CD4-positive, CD25-positive, alpha-beta regulatory T cell (primary cell): ENCODE data around the gene MBNL3. TPM values are rescaled to one million over a fixed set of nuclear protein-coding genes. Genes with fewer than 3 reads are reported as not detected.

Experiments
- ATAC-seq, 2 donors: fragments of 150-1000 bp; cut with Tn5 transposase; one replicate each; pipeline ENCODE4 v1.10.0; 2021; ENCODE audit warnings: low read depth in 2 of 2, moderate number of reproducible peaks in 2 of 2, moderate library complexity in 1 of 2
- DNase-seq, 3 donors: peaks; one replicate each; pipeline versions ENCODE4 v3.0.0 to v3.0.0-alpha.2; 2012 to 2022; ENCODE audit warnings: mixed read lengths in 1 of 3
- H3K27ac ChIP-seq: one replicate; pipeline ENCODE4 v1.7.0; 2013; ENCODE audit warnings: mild to moderate bottlenecking, low read length; ENCODE audit not compliant: insufficient read depth, poor library complexity, severe bottlenecking
- H3K27me3 ChIP-seq: one replicate; pipeline ENCODE4 v1.7.0; 2013; ENCODE audit warnings: low read length; ENCODE audit not compliant: control insufficient read depth, insufficient read depth
- H3K36me3 ChIP-seq: one replicate; pipeline ENCODE4 v1.7.0; 2013; ENCODE audit warnings: mild to moderate bottlenecking, low read length, moderate library complexity; ENCODE audit not compliant: control insufficient read depth, insufficient read depth
- H3K4me1 ChIP-seq: 2 replicates; pipeline ENCODE4 v1.7.0; 2013; ENCODE audit warnings: mild to moderate bottlenecking, low read length; ENCODE audit not compliant: insufficient read depth, control insufficient read depth, poor library complexity, severe bottlenecking
- H3K4me3 ChIP-seq: one replicate; pipeline ENCODE4 v1.7.0; 2013; ENCODE audit warnings: low read depth, mild to moderate bottlenecking, low read length, moderate library complexity
- H3K9me3 ChIP-seq, 2 experiments: 1 replicate in 1 of 2; 2 replicates in 1 of 2; pipeline ENCODE4 v1.7.0; 2013; ENCODE audit warnings: low read length in 2 of 2, mild to moderate bottlenecking in 1 of 2, moderate library complexity in 1 of 2; ENCODE audit not compliant: control insufficient read depth in 2 of 2
- H3K27ac Mint-ChIP-seq, 3 donors: one replicate each; pipeline ENCODE4 v1.8.0; 2020 to 2022; ENCODE audit warnings: mild to moderate bottlenecking in 3 of 3, mixed read lengths in 3 of 3, moderate library complexity in 2 of 3
- H3K27me3 Mint-ChIP-seq: one replicate; pipeline ENCODE4 v1.8.0; 2022; ENCODE audit warnings: mild to moderate bottlenecking, mixed read lengths
- H3K36me3 Mint-ChIP-seq: one replicate; pipeline ENCODE4 v1.8.0; 2020; ENCODE audit warnings: mixed read lengths
- H3K4me1 Mint-ChIP-seq, 4 donors: one replicate each; pipeline ENCODE4 v1.8.0; 2020 to 2022; ENCODE audit warnings: mixed read lengths in 4 of 4, mild to moderate bottlenecking in 1 of 4
- H3K4me3 Mint-ChIP-seq, 4 donors: one replicate each; pipeline ENCODE4 v1.8.0; 2020 to 2022; ENCODE audit warnings: mild to moderate bottlenecking in 4 of 4, mixed read lengths in 4 of 4, moderate library complexity in 3 of 4
- H3K9me3 Mint-ChIP-seq, 7 donors: one replicate each; pipeline ENCODE4 v1.8.0; 2020 to 2022; ENCODE audit warnings: mixed read lengths in 7 of 7, mild to moderate bottlenecking in 3 of 7, moderate library complexity in 2 of 7
- polyA plus RNA-seq, 4 donors: library from polyadenylated mRNA; unstranded; fragments of 300-500 nt; fragmentation: Illumina TruSeq; gene quantifications; one replicate each; pipeline ENCODE4 v1.2.3, GENCODE V29; 2021
- total RNA-seq: library from RNA; stranded (reverse); gene quantifications from one replicate; pipeline ENCODE4 v1.2.3, GENCODE V29; 2022

Gene MBNL3, protein sequence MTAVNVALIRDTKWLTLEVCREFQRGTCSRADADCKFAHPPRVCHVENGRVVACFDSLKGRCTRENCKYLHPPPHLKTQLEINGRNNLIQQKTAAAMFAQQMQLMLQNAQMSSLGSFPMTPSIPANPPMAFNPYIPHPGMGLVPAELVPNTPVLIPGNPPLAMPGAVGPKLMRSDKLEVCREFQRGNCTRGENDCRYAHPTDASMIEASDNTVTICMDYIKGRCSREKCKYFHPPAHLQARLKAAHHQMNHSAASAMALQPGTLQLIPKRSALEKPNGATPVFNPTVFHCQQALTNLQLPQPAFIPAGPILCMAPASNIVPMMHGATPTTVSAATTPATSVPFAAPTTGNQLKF
- 14.0 TPM for total RNA-seq
- polyA plus RNA-seq = 10 to 100 TPM; 11.8 to 18.5 (median 16.3) TPM

DNA sequence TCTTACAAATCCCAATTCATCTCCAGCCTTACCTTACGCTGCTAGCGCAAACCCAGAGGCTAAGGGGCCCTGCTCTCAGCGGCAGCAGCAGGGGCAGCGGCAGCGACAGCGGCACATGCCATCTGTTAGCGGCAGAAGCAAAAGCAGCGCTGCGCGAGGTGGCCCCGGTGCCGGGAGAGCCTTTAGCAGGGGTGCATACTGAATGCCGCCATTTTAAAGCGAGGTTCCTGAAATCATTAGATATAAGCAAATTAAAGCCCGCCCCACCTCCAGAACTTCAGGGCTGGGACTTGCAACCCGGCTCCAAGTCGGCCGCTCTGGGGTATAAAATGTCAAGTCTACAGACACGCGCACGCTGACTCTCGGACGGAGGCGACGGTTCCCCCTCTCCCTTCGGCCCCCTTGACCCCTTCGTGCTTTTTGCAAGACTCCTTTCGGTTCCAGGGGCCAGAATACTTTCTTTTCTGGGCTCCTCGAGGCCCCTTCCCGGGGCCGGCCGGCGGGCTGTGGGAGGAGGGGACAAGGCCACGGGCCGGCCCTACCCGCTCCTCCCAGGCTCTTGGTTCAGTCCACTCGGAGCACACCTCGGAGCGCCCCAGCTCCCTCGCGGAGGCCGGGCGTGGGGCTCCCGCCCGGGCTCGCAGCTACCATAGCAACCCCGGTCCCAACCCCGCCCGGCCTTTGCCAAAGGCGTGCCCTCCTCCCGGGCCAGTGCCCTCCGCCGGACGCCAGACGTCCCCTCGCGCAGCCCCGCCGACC, at the start of gene MBNL3:
TSS of gene MBNL3 (minus strand) at position 220 of the 759 bp plus-strand sequence. CDS start 49,427 bp downstream, outside the sequence.
- H3K4me1 Mint-ChIP-seq = peaks cover 0 to 44% (median 18%) of the 10 kb centered on the region in 4 donors
- no peaks in the 10 kb centered on the region for H3K9me3 ChIP-seq
- H3K27ac Mint-ChIP-seq = peak within 1 kb of the TSS; percentile 33 to 98 (median 92)
- no peaks in the 10 kb centered on the region for H3K9me3 Mint-ChIP-seq
- no peaks in the 10 kb centered on the region for H3K36me3 ChIP-seq
- H3K27me3 ChIP-seq = peaks cover 2% of the 10 kb centered on the region
- H3K4me1 ChIP-seq = peaks cover 22% of the 10 kb centered on the region
- ATAC-seq (peak; percentile 74 to 75), DNase-seq (peak; percentile 36 to 76 (median 65))
- H3K4me3 ChIP-seq = peak within 1 kb of the TSS; percentile 85
- peak within 1 kb of the TSS; percentile 92 to 98 (median 95) for H3K4me3 Mint-ChIP-seq
- peaks cover 13% of the 10 kb centered on the region for H3K27me3 Mint-ChIP-seq
- H3K27ac ChIP-seq = peak within 1 kb of the TSS; percentile 71
- H3K36me3 Mint-ChIP-seq = no peaks in the 10 kb centered on the region

DNA sequence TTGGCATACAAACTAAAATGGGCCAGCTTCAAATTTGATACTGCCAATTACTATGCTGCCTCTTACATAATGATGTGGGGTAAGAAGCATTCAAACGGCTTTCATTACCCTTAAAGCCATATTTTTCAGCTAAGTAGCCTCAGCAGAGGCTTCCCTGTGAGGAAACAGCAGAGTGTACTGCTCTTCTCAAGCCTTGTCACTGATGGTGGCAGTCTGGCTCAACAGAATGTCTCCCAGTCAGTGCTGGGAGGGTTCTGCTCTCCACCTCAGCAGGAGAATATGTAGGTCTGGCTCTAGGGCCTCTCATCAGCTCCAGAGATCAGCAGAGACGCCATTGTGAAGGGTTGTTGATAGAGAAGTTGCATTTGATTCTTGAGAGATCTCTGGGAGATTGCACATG, 44.6 kb upstream of the MBNL3 start:
- H3K4me1 Mint-ChIP-seq = no peaks in the 10 kb centered on the region
- Histone ChIP-seq H3K36me3 (no peaks in the 10 kb centered on the region), H3K9me3 (no peaks in the 10 kb centered on the region), H3K4me1 (no peaks in the 10 kb centered on the region), H3K4me3 (no peak overlapping the region), H3K27ac (no peak overlapping the region), H3K27me3 (no peaks in the 10 kb centered on the region)
- H3K36me3 Mint-ChIP-seq = no peaks in the 10 kb centered on the region
- H3K4me3 Mint-ChIP-seq = no peak overlapping the region
- H3K27ac Mint-ChIP-seq = no peak overlapping the region
- no peak for ATAC-seq
- peaks cover 5% of the 10 kb centered on the region for H3K27me3 Mint-ChIP-seq
- H3K9me3 Mint-ChIP-seq = no peaks in the 10 kb centered on the region
- no peak for DNase-seq

DNA sequence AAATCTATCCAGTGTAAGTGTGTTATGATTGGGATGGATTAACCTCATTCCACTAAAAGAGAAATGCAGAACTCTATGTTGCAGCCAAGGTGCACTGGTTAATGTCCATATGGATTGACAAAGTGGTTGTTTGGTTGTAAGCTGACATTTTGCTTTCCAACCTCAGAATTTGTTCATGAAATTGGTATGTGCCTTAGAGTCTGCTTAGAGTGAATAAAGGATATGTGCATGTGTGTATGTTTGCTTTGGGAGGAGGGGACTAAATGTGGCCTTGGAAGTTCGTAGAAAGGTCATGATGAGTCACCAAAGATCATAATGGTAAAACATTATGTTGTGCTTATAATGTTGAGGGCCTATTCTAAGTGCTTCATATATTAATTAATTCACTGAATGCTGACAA, 44.1 kb upstream of the MBNL3 start:
- Mint-ChIP-seq H3K36me3 (no peaks in the 10 kb centered on the region), H3K27me3 (peaks cover 5% of the 10 kb centered on the region)
- no peaks in the 10 kb centered on the region for H3K4me1 ChIP-seq

DNA sequence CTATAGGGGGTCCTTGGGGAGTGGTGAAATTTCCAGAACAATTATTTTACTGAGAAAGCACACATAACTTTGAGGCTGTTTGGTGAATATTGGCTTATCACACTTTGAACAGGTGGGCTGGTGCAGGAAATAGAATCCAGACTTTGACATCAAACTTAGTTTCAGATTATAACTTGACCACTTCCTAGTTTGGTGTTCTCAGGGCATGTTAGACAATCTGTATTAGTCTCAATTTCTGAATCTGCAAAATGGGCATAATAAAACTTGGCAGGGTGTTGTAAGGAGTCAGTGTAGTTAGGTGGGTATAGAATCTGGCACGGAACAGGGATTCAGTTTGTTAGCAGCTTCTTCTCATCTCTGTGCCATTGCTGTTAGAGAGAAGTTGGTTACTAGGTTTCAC, 43.3 kb upstream of the MBNL3 start:
- no peak for ATAC-seq
- peaks cover 5% of the 10 kb centered on the region for H3K27me3 Mint-ChIP-seq
- H3K4me1 ChIP-seq = no peaks in the 10 kb centered on the region

More for the DNA sequence above, 44.1 kb upstream of the MBNL3 start:
- ATAC-seq (no peak), DNase-seq (no peak)
- Histone ChIP-seq H3K4me3 (no peak overlapping the region), H3K27ac (no peak overlapping the region), H3K27me3 (no peaks in the 10 kb centered on the region), H3K36me3 (no peaks in the 10 kb centered on the region), H3K9me3 (no peaks in the 10 kb centered on the region)
- H3K9me3 Mint-ChIP-seq = no peaks in the 10 kb centered on the region
- no peak overlapping the region for H3K4me3 Mint-ChIP-seq
- no peaks in the 10 kb centered on the region for H3K4me1 Mint-ChIP-seq
- no peak overlapping the region for H3K27ac Mint-ChIP-seq

DNA sequence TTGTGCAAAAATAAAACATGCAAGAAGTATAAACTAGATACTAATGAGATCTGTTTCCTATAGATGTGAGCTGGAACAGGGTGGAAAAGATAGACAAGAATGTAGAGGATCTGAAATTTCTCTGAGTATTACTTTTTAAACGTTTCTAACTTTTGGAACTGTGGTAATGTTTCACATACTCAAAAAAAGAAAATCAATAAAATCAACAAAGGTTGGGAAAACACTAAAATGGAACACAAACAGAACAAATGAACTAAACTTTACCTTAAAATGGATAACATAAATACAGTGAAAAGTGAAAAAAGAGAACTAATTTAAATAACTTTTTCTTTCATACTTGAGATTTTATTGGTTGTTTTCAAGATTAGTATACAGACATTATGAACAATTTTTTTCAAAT, 32.0 kb upstream of the MBNL3 start:
- Histone ChIP-seq H3K4me3 (no peak overlapping the region), H3K36me3 (no peaks in the 10 kb centered on the region), H3K9me3 (no peaks in the 10 kb centered on the region), H3K4me1 (no peaks in the 10 kb centered on the region), H3K27ac (no peak overlapping the region), H3K27me3 (no peaks in the 10 kb centered on the region)
- H3K27ac Mint-ChIP-seq = no peak overlapping the region
- no peaks in the 10 kb centered on the region for H3K36me3 Mint-ChIP-seq
- no peaks in the 10 kb centered on the region for H3K27me3 Mint-ChIP-seq
- no peak for ATAC-seq
- DNase-seq = no peak
- H3K4me1 Mint-ChIP-seq = peaks cover 0 to 2% (median 0%) of the 10 kb centered on the region in 4 donors
- peaks cover 0 to 2% (median 0%) of the 10 kb centered on the region in 7 donors for H3K9me3 Mint-ChIP-seq
- no peak overlapping the region for H3K4me3 Mint-ChIP-seq

More for the DNA sequence above, 43.3 kb upstream of the MBNL3 start:
- H3K9me3 ChIP-seq = no peaks in the 10 kb centered on the region
- H3K27ac ChIP-seq = no peak overlapping the region
- Mint-ChIP-seq H3K4me1 (no peaks in the 10 kb centered on the region), H3K4me3 (no peak overlapping the region), H3K27ac (no peak overlapping the region), H3K9me3 (peaks cover 0 to 1% (median 0%) of the 10 kb centered on the region in 7 donors), H3K36me3 (no peaks in the 10 kb centered on the region)
- no peak for DNase-seq
- no peak overlapping the region for H3K4me3 ChIP-seq
- no peaks in the 10 kb centered on the region for H3K36me3 ChIP-seq
- no peaks in the 10 kb centered on the region for H3K27me3 ChIP-seq

DNA sequence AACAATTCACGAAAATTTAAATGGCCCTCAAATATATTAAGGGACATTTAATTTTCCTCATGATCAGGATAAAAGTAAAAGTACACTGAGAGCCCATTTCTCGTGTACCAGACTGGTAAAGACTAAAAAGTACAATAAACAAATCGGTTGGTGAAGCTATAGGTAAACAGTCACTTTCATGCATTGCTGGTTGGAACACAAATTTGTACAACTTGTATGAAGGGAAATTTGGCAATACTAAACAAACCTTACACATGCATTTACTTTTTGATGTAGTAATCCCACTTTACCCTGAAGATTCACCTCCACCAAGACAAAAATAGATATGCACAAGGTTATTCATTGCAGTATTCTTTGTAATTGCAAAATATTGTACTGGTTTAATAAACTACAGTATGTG, 31.4 kb upstream of the MBNL3 start:
- Histone ChIP-seq H3K4me1 (no peaks in the 10 kb centered on the region), H3K27me3 (no peaks in the 10 kb centered on the region)
- no peak overlapping the region for H3K27ac Mint-ChIP-seq

DNA sequence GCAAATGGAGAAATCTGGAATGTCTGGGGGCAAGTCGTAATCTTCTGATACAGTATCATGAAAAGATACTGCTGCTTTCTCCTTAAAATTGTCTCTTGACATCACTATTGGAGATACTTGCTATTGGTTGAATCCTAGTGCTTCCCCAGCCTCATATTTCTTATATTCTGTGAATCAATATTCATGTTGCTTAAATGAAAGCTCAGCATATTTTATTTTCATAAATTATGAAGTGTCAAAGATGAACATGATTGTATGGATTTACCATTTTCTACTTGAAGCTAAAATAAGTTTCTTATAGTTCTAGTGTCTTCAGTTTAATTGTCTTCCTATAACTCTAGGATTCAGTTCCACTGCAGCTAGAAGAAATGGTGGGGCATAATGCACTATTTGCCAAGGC, 29.6 kb upstream of the MBNL3 start:
- Mint-ChIP-seq H3K27ac (no peak overlapping the region), H3K9me3 (peaks cover 0 to 2% (median 0%) of the 10 kb centered on the region in 7 donors)

More for the DNA sequence above, 31.4 kb upstream of the MBNL3 start:
- Mint-ChIP-seq H3K4me1 (peaks cover 0 to 2% (median 0%) of the 10 kb centered on the region in 4 donors), H3K36me3 (no peaks in the 10 kb centered on the region), H3K9me3 (peaks cover 0 to 2% (median 0%) of the 10 kb centered on the region in 7 donors), H3K4me3 (no peak overlapping the region), H3K27me3 (no peaks in the 10 kb centered on the region)
- no peak for DNase-seq
- no peak for ATAC-seq
- no peak overlapping the region for H3K27ac ChIP-seq
- no peaks in the 10 kb centered on the region for H3K9me3 ChIP-seq
- H3K36me3 ChIP-seq = no peaks in the 10 kb centered on the region
- H3K4me3 ChIP-seq = no peak overlapping the region

More for the DNA sequence above, 29.6 kb upstream of the MBNL3 start:
- Mint-ChIP-seq H3K4me3 (no peak overlapping the region), H3K27me3 (no peaks in the 10 kb centered on the region), H3K36me3 (no peaks in the 10 kb centered on the region), H3K4me1 (peaks cover 0 to 2% (median 0%) of the 10 kb centered on the region in 4 donors)
- H3K36me3 ChIP-seq = no peaks in the 10 kb centered on the region
- H3K9me3 ChIP-seq = no peaks in the 10 kb centered on the region
- ATAC-seq (no peak), DNase-seq (no peak)
- H3K4me1 ChIP-seq = no peaks in the 10 kb centered on the region
- H3K4me3 ChIP-seq = no peak overlapping the region
- no peaks in the 10 kb centered on the region for H3K27me3 ChIP-seq
- H3K27ac ChIP-seq = no peak overlapping the region
